ENCODE results near the gene OBSL1. TPM values are rescaled to one million over a fixed set of nuclear protein-coding genes. Genes with fewer than 3 reads are reported as not detected.

OBSL1 gene
- total and polyA plus RNA-seq, 5 donors from 2014 or later = 0.57 TPM; not detected in 4

GRCh38 chr2:219607931-219608330, 36.6 kb upstream of the OBSL1 start:
- no peak overlapping the region for H3K4me3 Mint-ChIP-seq
- H3K27ac Mint-ChIP-seq = no peak overlapping the region
- Histone ChIP-seq H3K9me3 (ENCODE audit: control insufficient read depth in 2 of 2, low read length in 2 of 2) (no peaks in the 10 kb centered on the region), H3K27me3 (ENCODE audit: control insufficient read depth, insufficient read depth, low read length) (no peaks in the 10 kb centered on the region), H3K27ac (ENCODE audit: insufficient read depth, low read length, poor library complexity, severe bottlenecking) (no peak overlapping the region), H3K4me1 (ENCODE audit: control insufficient read depth, insufficient read depth, low read length, poor library complexity, severe bottlenecking) (no peaks in the 10 kb centered on the region), H3K36me3 (ENCODE audit: control insufficient read depth, insufficient read depth, low read length) (peaks cover 40% of the 10 kb centered on the region), H3K4me3 (ENCODE audit: low read depth, low read length) (no peak overlapping the region)
- no peak for DNase-seq
- no peaks in the 10 kb centered on the region for H3K27me3 Mint-ChIP-seq
- peaks cover 44% of the 10 kb centered on the region for H3K36me3 Mint-ChIP-seq
- H3K4me1 Mint-ChIP-seq = peaks cover 0 to 10% (median 6%) of the 10 kb centered on the region in 4 donors
- ATAC-seq (ENCODE audit: low read depth in 2 of 2) = no peak
- H3K9me3 Mint-ChIP-seq = no peaks in the 10 kb centered on the region

GRCh38 chr2:219605607-219605954, 34.2 kb upstream of the OBSL1 start:
- Histone ChIP-seq H3K4me1 (ENCODE audit: control insufficient read depth, insufficient read depth, low read length, poor library complexity, severe bottlenecking) (no peaks in the 10 kb centered on the region), H3K4me3 (ENCODE audit: low read depth, low read length) (no peak overlapping the region), H3K27ac (ENCODE audit: insufficient read depth, low read length, poor library complexity, severe bottlenecking) (no peak overlapping the region), H3K36me3 (ENCODE audit: control insufficient read depth, insufficient read depth, low read length) (peaks cover 48% of the 10 kb centered on the region), H3K9me3 (ENCODE audit: control insufficient read depth in 2 of 2, low read length in 2 of 2) (no peaks in the 10 kb centered on the region), H3K27me3 (ENCODE audit: control insufficient read depth, insufficient read depth, low read length) (no peaks in the 10 kb centered on the region)
- no peak overlapping the region for H3K4me3 Mint-ChIP-seq
- no peak overlapping the region for H3K27ac Mint-ChIP-seq
- DNase-seq = no peak
- H3K36me3 Mint-ChIP-seq = peaks cover 46% of the 10 kb centered on the region
- no peaks in the 10 kb centered on the region for H3K9me3 Mint-ChIP-seq
- H3K4me1 Mint-ChIP-seq = peaks cover 0 to 4% (median 0%) of the 10 kb centered on the region in 4 donors
- no peak for ATAC-seq (ENCODE audit: low read depth in 2 of 2)
- H3K27me3 Mint-ChIP-seq = no peaks in the 10 kb centered on the region

GRCh38 chr2:219603771-219604170, 32.4 kb upstream of the OBSL1 start:
- Histone ChIP-seq H3K27me3 (ENCODE audit: control insufficient read depth, insufficient read depth, low read length) (no peaks in the 10 kb centered on the region), H3K36me3 (ENCODE audit: control insufficient read depth, insufficient read depth, low read length) (peaks cover 44% of the 10 kb centered on the region), H3K9me3 (ENCODE audit: control insufficient read depth in 2 of 2, low read length in 2 of 2) (no peaks in the 10 kb centered on the region), H3K4me3 (ENCODE audit: low read depth, low read length) (no peak overlapping the region), H3K27ac (ENCODE audit: insufficient read depth, low read length, poor library complexity, severe bottlenecking) (no peak overlapping the region), H3K4me1 (ENCODE audit: control insufficient read depth, insufficient read depth, low read length, poor library complexity, severe bottlenecking) (no peaks in the 10 kb centered on the region)
- no peak for DNase-seq
- Mint-ChIP-seq H3K4me1 (peaks cover 0 to 9% (median 7%) of the 10 kb centered on the region in 4 donors), H3K27ac (no peak overlapping the region), H3K27me3 (no peaks in the 10 kb centered on the region), H3K36me3 (peaks cover 45% of the 10 kb centered on the region), H3K4me3 (no peak overlapping the region), H3K9me3 (no peaks in the 10 kb centered on the region)
- ATAC-seq (ENCODE audit: low read depth in 2 of 2) = no peak

- Mint-ChIP-seq H3K27me3 (peaks cover 5% of the 10 kb centered on the region), H3K4me3 (peak overlapping the region; percentile 97 to 99 (median 97)), H3K9me3 (no peaks in the 10 kb centered on the region), H3K36me3 (peaks cover 24% of the 10 kb centered on the region), H3K27ac (peak overlapping the region; percentile 96 to 99 (median 97)), H3K4me1 (peaks cover 4 to 29% (median 23%) of the 10 kb centered on the region in 4 donors)
- H3K4me3 ChIP-seq (ENCODE audit: low read depth, low read length) = peak overlapping the region; percentile 94
- H3K27ac ChIP-seq (ENCODE audit: insufficient read depth, low read length, poor library complexity, severe bottlenecking) = peak overlapping the region; percentile 84
- no peak for ATAC-seq (ENCODE audit: low read depth in 2 of 2)
- no peaks in the 10 kb centered on the region for H3K9me3 ChIP-seq (ENCODE audit: control insufficient read depth in 2 of 2, low read length in 2 of 2)
- no peaks in the 10 kb centered on the region for H3K27me3 ChIP-seq (ENCODE audit: control insufficient read depth, insufficient read depth, low read length)
- DNase-seq = no peak
- H3K4me1 ChIP-seq (ENCODE audit: control insufficient read depth, insufficient read depth, low read length, poor library complexity, severe bottlenecking) = peaks cover 12% of the 10 kb centered on the region
- peaks cover 16% of the 10 kb centered on the region for H3K36me3 ChIP-seq (ENCODE audit: control insufficient read depth, insufficient read depth, low read length)
Observed at GRCh38 chr2:219598308-219599078, 27.2 kb upstream of the OBSL1 start.

GRCh38 chr2:219597552-219598307, 26.4 kb upstream of the OBSL1 start, which contains the start of gene STK11IP:
STK11IP (plus strand) TSS chr2:219597857; CDS start chr2:219598120, 263 bp downstream.
- no peaks in the 10 kb centered on the region for H3K27me3 ChIP-seq (ENCODE audit: control insufficient read depth, insufficient read depth, low read length)
- peak within 1 kb of the TSS; percentile 96 to 99 (median 97) for H3K27ac Mint-ChIP-seq
- H3K4me1 ChIP-seq (ENCODE audit: control insufficient read depth, insufficient read depth, low read length, poor library complexity, severe bottlenecking) = peaks cover 12% of the 10 kb centered on the region
- no peaks in the 10 kb centered on the region for H3K9me3 ChIP-seq (ENCODE audit: control insufficient read depth in 2 of 2, low read length in 2 of 2)
- H3K36me3 ChIP-seq (ENCODE audit: control insufficient read depth, insufficient read depth, low read length) = peaks cover 16% of the 10 kb centered on the region
- peak within 1 kb of the TSS; percentile 97 to 99 (median 97) for H3K4me3 Mint-ChIP-seq
- H3K4me3 ChIP-seq (ENCODE audit: low read depth, low read length) = peak within 1 kb of the TSS; percentile 94
- ATAC-seq (ENCODE audit: low read depth in 2 of 2) = peak; percentile 86 to 89
- H3K27me3 Mint-ChIP-seq = peaks cover 5% of the 10 kb centered on the region
- DNase-seq = peak; percentile 87 to 96 (median 90)
- H3K4me1 Mint-ChIP-seq = peaks cover 4 to 29% (median 23%) of the 10 kb centered on the region in 4 donors
- H3K36me3 Mint-ChIP-seq = peaks cover 24% of the 10 kb centered on the region
- H3K9me3 Mint-ChIP-seq = no peaks in the 10 kb centered on the region
- peak within 1 kb of the TSS; percentile 84 for H3K27ac ChIP-seq (ENCODE audit: insufficient read depth, low read length, poor library complexity, severe bottlenecking)

- Histone ChIP-seq H3K27ac (ENCODE audit: insufficient read depth, low read length, poor library complexity, severe bottlenecking) (peak overlapping the region; percentile 84), H3K36me3 (ENCODE audit: control insufficient read depth, insufficient read depth, low read length) (peaks cover 10% of the 10 kb centered on the region), H3K4me1 (ENCODE audit: control insufficient read depth, insufficient read depth, low read length, poor library complexity, severe bottlenecking) (peaks cover 12% of the 10 kb centered on the region), H3K4me3 (ENCODE audit: low read depth, low read length) (peak overlapping the region; percentile 94), H3K27me3 (ENCODE audit: control insufficient read depth, insufficient read depth, low read length) (no peaks in the 10 kb centered on the region), H3K9me3 (ENCODE audit: control insufficient read depth in 2 of 2, low read length in 2 of 2) (no peaks in the 10 kb centered on the region)
- peaks cover 0 to 2% (median 0%) of the 10 kb centered on the region in 7 donors for H3K9me3 Mint-ChIP-seq
- DNase-seq = no peak
- no peak for ATAC-seq (ENCODE audit: low read depth in 2 of 2)
- H3K27me3 Mint-ChIP-seq = peaks cover 8% of the 10 kb centered on the region
- H3K4me1 Mint-ChIP-seq = peaks cover 4 to 29% (median 23%) of the 10 kb centered on the region in 4 donors
- peak overlapping the region; percentile 96 to 99 (median 97) for H3K27ac Mint-ChIP-seq
- H3K4me3 Mint-ChIP-seq = peak overlapping the region; percentile 97 to 99 (median 97)
- peaks cover 17% of the 10 kb centered on the region for H3K36me3 Mint-ChIP-seq
Observed at GRCh38 chr2:219596954-219597551, 25.7 kb upstream of the OBSL1 start.

- Mint-ChIP-seq H3K4me1 (peaks cover 4 to 29% (median 20%) of the 10 kb centered on the region in 4 donors), H3K9me3 (peaks cover 0 to 5% (median 0%) of the 10 kb centered on the region in 7 donors), H3K27me3 (peaks cover 11% of the 10 kb centered on the region), H3K36me3 (peaks cover 4% of the 10 kb centered on the region), H3K4me3 (peak overlapping the region in 3 of 4 donors; percentile 52 to 89 (median 53)), H3K27ac (no peak overlapping the region)
- Histone ChIP-seq H3K36me3 (ENCODE audit: control insufficient read depth, insufficient read depth, low read length) (no peaks in the 10 kb centered on the region), H3K27ac (ENCODE audit: insufficient read depth, low read length, poor library complexity, severe bottlenecking) (no peak overlapping the region), H3K4me1 (ENCODE audit: control insufficient read depth, insufficient read depth, low read length, poor library complexity, severe bottlenecking) (peaks cover 12% of the 10 kb centered on the region), H3K9me3 (ENCODE audit: control insufficient read depth in 2 of 2, low read length in 2 of 2) (no peaks in the 10 kb centered on the region), H3K27me3 (ENCODE audit: control insufficient read depth, insufficient read depth, low read length) (no peaks in the 10 kb centered on the region), H3K4me3 (ENCODE audit: low read depth, low read length) (no peak overlapping the region)
- ATAC-seq (ENCODE audit: low read depth in 2 of 2) = no peak
- no peak for DNase-seq
Observed at GRCh38 chr2:219595256-219595655, 23.9 kb upstream of the OBSL1 start.
